Measurements from ENCODE around the gene SPEN. TPM values are rescaled to one million over a fixed set of nuclear protein-coding genes. Genes with fewer than 3 reads are reported as not detected.
"Not testable (repeated sequence)": the region's sequence is repeated elsewhere in the genome, so short reads cannot be mapped to it uniquely, and the experiment has no call there.

SPEN gene
- total RNA-seq, 1 donor from 2014 or later, result 54.0 TPM

DNA sequence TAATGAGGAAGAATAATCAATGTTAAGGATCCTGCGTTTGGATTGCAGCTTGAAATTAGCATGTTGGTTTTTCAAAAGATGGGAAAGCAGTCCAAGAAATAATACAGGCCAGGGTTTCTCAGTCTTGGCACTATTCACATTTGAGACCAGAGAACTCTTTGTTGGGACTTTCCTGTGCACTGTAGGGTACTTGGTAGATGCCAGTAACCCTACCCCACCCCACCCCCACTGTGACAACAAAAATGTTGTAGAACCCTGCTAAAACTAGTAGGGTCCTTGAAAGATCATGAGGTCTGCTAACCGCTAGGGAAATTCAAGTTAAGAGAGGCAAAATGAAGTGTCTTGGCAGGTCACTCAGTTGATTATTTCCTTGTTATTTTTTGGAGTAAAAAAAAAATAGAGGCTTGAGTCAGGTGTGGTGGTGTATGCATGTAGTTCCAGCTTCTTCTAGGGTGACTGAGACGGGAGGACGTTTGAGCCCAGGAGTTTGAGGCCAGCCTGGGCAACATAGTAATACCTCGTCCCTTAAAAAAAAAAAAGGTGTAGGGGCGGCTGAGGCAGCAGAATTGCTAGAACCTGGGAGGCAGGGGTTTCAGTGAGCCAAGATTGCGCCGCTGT is 53.3 kb downstream of the SPEN start:
- H3K4me3 Mint-ChIP-seq (ENCODE audit: unreplicated experiment), result no peak overlapping the region
- no peak for DNase-seq (ENCODE audit: extremely low spot score, unreplicated experiment)
- H3K27ac Mint-ChIP-seq (ENCODE audit: unreplicated experiment), result peak overlapping the region; percentile 54
- H3K36me3 Mint-ChIP-seq (ENCODE audit: unreplicated experiment), result peaks cover 6% of the 10 kb centered on the region
- peaks cover 25% of the 10 kb centered on the region for H3K4me1 Mint-ChIP-seq (ENCODE audit: unreplicated experiment)
- H3K27me3 Mint-ChIP-seq (ENCODE audit: unreplicated experiment), result no peaks in the 10 kb centered on the region
- TF ChIP-seq, protein P1, sequence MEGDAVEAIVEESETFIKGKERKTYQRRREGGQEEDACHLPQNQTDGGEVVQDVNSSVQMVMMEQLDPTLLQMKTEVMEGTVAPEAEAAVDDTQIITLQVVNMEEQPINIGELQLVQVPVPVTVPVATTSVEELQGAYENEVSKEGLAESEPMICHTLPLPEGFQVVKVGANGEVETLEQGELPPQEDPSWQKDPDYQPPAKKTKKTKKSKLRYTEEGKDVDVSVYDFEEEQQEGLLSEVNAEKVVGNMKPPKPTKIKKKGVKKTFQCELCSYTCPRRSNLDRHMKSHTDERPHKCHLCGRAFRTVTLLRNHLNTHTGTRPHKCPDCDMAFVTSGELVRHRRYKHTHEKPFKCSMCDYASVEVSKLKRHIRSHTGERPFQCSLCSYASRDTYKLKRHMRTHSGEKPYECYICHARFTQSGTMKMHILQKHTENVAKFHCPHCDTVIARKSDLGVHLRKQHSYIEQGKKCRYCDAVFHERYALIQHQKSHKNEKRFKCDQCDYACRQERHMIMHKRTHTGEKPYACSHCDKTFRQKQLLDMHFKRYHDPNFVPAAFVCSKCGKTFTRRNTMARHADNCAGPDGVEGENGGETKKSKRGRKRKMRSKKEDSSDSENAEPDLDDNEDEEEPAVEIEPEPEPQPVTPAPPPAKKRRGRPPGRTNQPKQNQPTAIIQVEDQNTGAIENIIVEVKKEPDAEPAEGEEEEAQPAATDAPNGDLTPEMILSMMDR (IDR thresholded peaks at IDR 0.05), result no peak
- H3K9me3 Mint-ChIP-seq (ENCODE audit: unreplicated experiment), result no peaks in the 10 kb centered on the region

DNA sequence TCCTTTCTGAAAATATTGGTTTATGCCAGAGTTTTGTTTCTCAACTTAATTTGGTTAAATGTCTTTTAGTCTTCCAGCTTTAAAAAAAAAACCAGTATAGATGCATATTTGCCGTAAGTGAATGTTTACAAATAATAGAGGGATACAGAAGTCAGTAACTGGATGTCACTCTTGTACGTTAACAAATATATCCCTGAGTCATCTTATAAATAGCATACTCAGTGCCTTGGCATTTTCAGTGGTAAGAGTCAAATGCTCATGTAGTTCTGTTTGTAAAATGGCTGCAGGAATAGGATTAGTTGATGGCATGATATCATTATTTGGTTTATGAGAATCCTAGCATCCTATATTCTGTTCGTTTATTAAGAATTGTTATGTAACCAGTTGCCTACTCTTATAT is 55.4 kb downstream of the SPEN start:
- Mint-ChIP-seq H3K4me3 (ENCODE audit: unreplicated experiment) (no peak overlapping the region), H3K9me3 (ENCODE audit: unreplicated experiment) (no peaks in the 10 kb centered on the region), H3K4me1 (ENCODE audit: unreplicated experiment) (peaks cover 25% of the 10 kb centered on the region), H3K27me3 (ENCODE audit: unreplicated experiment) (no peaks in the 10 kb centered on the region), H3K27ac (ENCODE audit: unreplicated experiment) (peak overlapping the region; percentile 57), H3K36me3 (ENCODE audit: unreplicated experiment) (peaks cover 9% of the 10 kb centered on the region)
- DNase-seq (ENCODE audit: extremely low spot score, unreplicated experiment), result no peak
- TF ChIP-seq, protein P1 (IDR thresholded peaks at IDR 0.05), result no peak

DNA sequence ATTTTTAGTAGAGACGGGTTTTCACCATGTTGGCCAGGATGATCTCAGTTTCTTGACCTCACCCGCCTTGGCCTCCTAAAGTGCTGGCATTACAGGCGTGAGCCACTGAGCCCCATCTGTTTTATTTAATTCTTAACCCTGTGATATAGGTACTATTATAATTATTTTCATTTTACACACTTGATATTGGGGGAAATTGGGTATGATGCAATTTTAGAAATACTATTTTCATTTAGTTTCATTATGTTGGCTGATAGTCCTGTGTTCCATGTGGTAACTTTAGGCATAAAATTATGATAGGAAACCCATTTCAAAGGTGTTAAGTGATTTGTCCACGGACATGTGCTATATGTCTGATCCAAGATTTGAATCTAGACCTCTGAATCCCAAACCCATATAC is 61.1 kb downstream of the SPEN start:
- TF ChIP-seq, protein P1 (IDR thresholded peaks at IDR 0.05), result no peak
- no peaks in the 10 kb centered on the region for H3K27me3 Mint-ChIP-seq (ENCODE audit: unreplicated experiment)
- no peak for DNase-seq (ENCODE audit: extremely low spot score, unreplicated experiment)
- H3K9me3 Mint-ChIP-seq (ENCODE audit: unreplicated experiment), result no peaks in the 10 kb centered on the region
- no peak overlapping the region for H3K27ac Mint-ChIP-seq (ENCODE audit: unreplicated experiment)
- H3K36me3 Mint-ChIP-seq (ENCODE audit: unreplicated experiment), result peaks cover 27% of the 10 kb centered on the region
- H3K4me1 Mint-ChIP-seq (ENCODE audit: unreplicated experiment), result peaks cover under 1% of the 10 kb centered on the region
- H3K4me3 Mint-ChIP-seq (ENCODE audit: unreplicated experiment), result no peak overlapping the region

DNA sequence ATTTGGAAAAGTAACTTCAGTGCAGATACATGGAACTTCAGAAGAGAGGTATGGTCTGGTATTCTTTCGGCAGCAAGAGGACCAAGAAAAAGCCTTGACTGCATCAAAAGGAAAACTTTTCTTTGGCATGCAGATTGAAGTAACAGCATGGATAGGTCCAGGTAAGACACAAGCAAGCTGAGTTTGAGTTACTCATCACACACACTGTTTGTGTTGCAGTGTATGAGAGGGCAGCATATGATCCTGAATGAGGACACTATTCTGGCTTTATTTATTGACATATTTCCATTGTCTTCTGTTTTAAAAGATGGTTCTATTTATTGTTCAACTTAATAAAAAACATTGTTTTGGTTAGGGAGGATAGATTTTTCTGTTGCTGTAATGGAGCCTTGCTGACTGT is 63.6 kb downstream of the SPEN start:
- Mint-ChIP-seq H3K4me1 (ENCODE audit: unreplicated experiment) (peaks cover 4% of the 10 kb centered on the region), H3K4me3 (ENCODE audit: unreplicated experiment) (no peak overlapping the region), H3K9me3 (ENCODE audit: unreplicated experiment) (no peaks in the 10 kb centered on the region), H3K27me3 (ENCODE audit: unreplicated experiment) (no peaks in the 10 kb centered on the region), H3K27ac (ENCODE audit: unreplicated experiment) (no peak overlapping the region), H3K36me3 (ENCODE audit: unreplicated experiment) (peaks cover 39% of the 10 kb centered on the region)
- DNase-seq (ENCODE audit: extremely low spot score, unreplicated experiment), result no peak
- TF ChIP-seq, protein P1 (IDR thresholded peaks at IDR 0.05), result no peak

DNA sequence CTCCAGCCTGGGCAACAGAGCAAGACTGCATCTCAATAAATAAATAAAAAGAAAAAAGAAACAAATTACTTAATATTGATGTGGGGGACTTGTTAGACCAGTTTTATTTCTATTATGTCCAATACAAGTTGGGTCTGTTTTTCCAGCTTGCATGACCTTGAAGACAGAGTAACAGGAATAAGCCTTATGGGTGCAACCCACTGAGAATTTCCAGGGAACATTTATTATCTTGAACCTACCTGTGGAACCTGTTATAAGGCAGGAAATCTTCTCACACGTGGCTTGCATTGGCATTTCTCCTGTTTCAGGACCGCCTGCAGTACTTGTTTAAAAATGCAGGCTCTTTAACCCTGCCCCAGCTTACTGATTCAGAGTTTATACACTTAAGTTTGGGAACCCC is 64.4 kb downstream of the SPEN start:
- Mint-ChIP-seq H3K9me3 (ENCODE audit: unreplicated experiment) (no peaks in the 10 kb centered on the region), H3K27me3 (ENCODE audit: unreplicated experiment) (no peaks in the 10 kb centered on the region), H3K4me1 (ENCODE audit: unreplicated experiment) (peaks cover 10% of the 10 kb centered on the region), H3K27ac (ENCODE audit: unreplicated experiment) (no peak overlapping the region), H3K4me3 (ENCODE audit: unreplicated experiment) (no peak overlapping the region), H3K36me3 (ENCODE audit: unreplicated experiment) (peaks cover 44% of the 10 kb centered on the region)
- TF ChIP-seq, protein P1 (IDR thresholded peaks at IDR 0.05), result no peak
- DNase-seq (ENCODE audit: extremely low spot score, unreplicated experiment), result no peak

DNA sequence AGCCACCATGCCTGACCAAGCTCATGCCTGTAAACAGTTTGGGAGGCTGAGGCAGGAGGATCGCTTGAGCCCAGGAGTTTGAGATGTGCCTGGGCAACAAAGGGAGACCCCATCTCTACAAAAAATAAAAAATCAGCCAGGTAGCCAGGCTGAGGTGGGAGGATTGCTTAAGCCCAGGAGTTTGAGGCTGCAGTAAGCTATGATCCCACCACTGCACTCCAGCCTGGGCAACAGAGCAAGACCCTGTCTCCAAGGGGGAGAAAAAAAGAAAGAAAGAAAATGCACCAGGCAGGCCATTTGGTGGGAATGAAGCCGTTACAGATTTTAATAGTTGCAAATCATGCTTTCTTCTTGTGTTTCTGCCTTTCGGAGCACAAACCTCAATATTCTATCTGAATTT is 66.1 kb downstream of the SPEN start:
- H3K36me3 Mint-ChIP-seq (ENCODE audit: unreplicated experiment), result peaks cover 44% of the 10 kb centered on the region

More for the DNA sequence above, 66.1 kb downstream of the SPEN start:
- H3K9me3 Mint-ChIP-seq (ENCODE audit: unreplicated experiment); H3K27me3 Mint-ChIP-seq (ENCODE audit: unreplicated experiment); DNase-seq (ENCODE audit: extremely low spot score, unreplicated experiment); H3K27ac Mint-ChIP-seq (ENCODE audit: unreplicated experiment); H3K4me3 Mint-ChIP-seq (ENCODE audit: unreplicated experiment): not testable (repeated sequence)
- peaks cover 13% of the 10 kb centered on the region for H3K4me1 Mint-ChIP-seq (ENCODE audit: unreplicated experiment)

Measured in osteocyte (in vitro differentiated cells).